Smooth muscle cell (in vitro differentiated cells): ENCODE results near the gene BLTP3B. TPM values are rescaled to one million over a fixed set of nuclear protein-coding genes. Genes with fewer than 3 reads are reported as not detected.

ENCODE experiments used
- DNase-seq: peaks from one replicate; lab custom pipeline; 2025; ENCODE audit not compliant: unreplicated experiment; lab: John Stamatoyannopoulos, UW
- H2AFZ ChIP-seq: fragments of 200-600 bp; sonication (generic); 2 replicates; pipeline ENCODE4 v1.6.0; 2016; ENCODE audit warnings: antibody characterized with exemption, low read depth, mild to moderate bottlenecking
- H3F3A ChIP-seq: fragments of 200-600 bp; sonication (generic); 2 replicates; pipeline ENCODE4 v1.6.0; 2017; ENCODE audit warnings: antibody characterized with exemption, low read depth
- H3K27ac ChIP-seq: fragments of 200-600 bp; sonication (generic); 2 replicates; pipeline ENCODE4 v1.5.1; 2016; ENCODE audit warnings: low read depth, mild to moderate bottlenecking
- H3K27me3 ChIP-seq: fragments of 200-600 bp; sonication (generic); 2 replicates; pipeline ENCODE4 v1.6.1; 2016; ENCODE audit warnings: low read depth, mild to moderate bottlenecking
- H3K36me3 ChIP-seq: fragments of 200-600 bp; sonication (generic); 2 replicates; pipeline ENCODE4 v1.5.1; 2016; ENCODE audit warnings: low read depth
- H3K4me1 ChIP-seq: fragments of 200-600 bp; sonication (generic); 2 replicates; pipeline ENCODE4 v1.5.1; 2016; ENCODE audit warnings: low read depth
- H3K4me2 ChIP-seq: fragments of 200-600 bp; sonication (generic); 2 replicates; pipeline ENCODE4 v1.6.0; 2016; ENCODE audit warnings: mild to moderate bottlenecking
- H3K4me3 ChIP-seq: fragments of 200-600 bp; sonication (generic); 2 replicates; pipeline ENCODE4 v1.5.1; 2016; ENCODE audit warnings: mild to moderate bottlenecking
- H3K79me2 ChIP-seq: fragments of 200-600 bp; sonication (generic); 2 replicates; pipeline ENCODE4 v1.6.0; 2016; ENCODE audit warnings: low read depth, mild to moderate bottlenecking
- H3K9ac ChIP-seq: fragments of 200-600 bp; sonication (generic); 2 replicates; pipeline ENCODE4 v1.6.0; 2016; ENCODE audit warnings: low read depth
- H3K9me3 ChIP-seq: fragments of 200-600 bp; sonication (generic); replicated peaks from 2 replicates; pipeline ENCODE4 v1.5.1; 2016; ENCODE audit warnings: low read depth
- H4K20me1 ChIP-seq: fragments of 200-600 bp; sonication (generic); 2 replicates; pipeline ENCODE4 v1.6.0; 2016; ENCODE audit warnings: low read depth
- CTCF ChIP-seq: fragments of 200-600 bp; sonication (generic); IDR thresholded peaks from 2 replicates; pipeline ENCODE4 v1.5.1; 2017; ENCODE audit warnings: borderline replicate concordance, mild to moderate bottlenecking, antibody characterized with exemption; ENCODE audit not compliant: insufficient read depth, poor library complexity, severe bottlenecking
- WGBS: methylation state at CpG from one replicate; pipeline ENCODE4 v1.1.7; 2016; ENCODE audit warnings: low lambda C conversion rate; 5-methylcytosine and 5-hydroxymethylcytosine counted together
- microRNA counts: library from miRNA; unstranded; fragments of <30 nt; microRNA quantifications from one replicate; lab custom pipeline; 2016
- microRNA-seq: library from miRNA; unstranded; fragments of <30 nt; microRNA quantifications from one replicate; pipeline ENCODE4, GENCODE V29; 2016; ENCODE audit warnings: borderline number of aligned reads
- polyA plus RNA-seq: library from polyadenylated mRNA; unstranded; fragments of >200 nt; fragmentation: Nextera tagmentation; extraction: Ambion mirVana; gene quantifications from 2 replicates; pipeline ENCODE4 v1.2.1, GENCODE V29; 2016
- small RNA-seq: library from RNA; depleted of rRNA; stranded (forward); fragments of <200 nt; gene quantifications from one replicate; pipeline ENCODE3, GENCODE V24; 2014
- total RNA-seq: library from RNA; depleted of rRNA; stranded (reverse); fragments of >200 nt; gene quantifications from 2 replicates; pipeline ENCODE4 v1.2.3, GENCODE V29; 2014

The BLTP3B gene
- total and polyA plus RNA-seq, 2 experiments from 2014 or later: 8.5 to 34.0 TPM

GRCh38 chr12:100106861-100107260 is 35.8 kb downstream of the BLTP3B start:
- H3K36me3 ChIP-seq: no peaks in the 10 kb centered on the region
- H3K27ac ChIP-seq: no peak overlapping the region
- no peak overlapping the region for H2AFZ ChIP-seq
- no peaks in the 10 kb centered on the region for H3F3A ChIP-seq
- H3K9me3 ChIP-seq: no peaks in the 10 kb centered on the region
- DNase-seq: no peak
- H4K20me1 ChIP-seq: peaks cover 27% of the 10 kb centered on the region
- no peak for TF ChIP-seq CTCF
- no peaks in the 10 kb centered on the region for H3K4me1 ChIP-seq
- H3K9ac ChIP-seq: no peak overlapping the region
- WGBS: 90% methylated on average over 6 of the region's 6 CpGs
- no peaks in the 10 kb centered on the region for H3K27me3 ChIP-seq
- no peak overlapping the region for H3K4me3 ChIP-seq
- H3K79me2 ChIP-seq: peaks cover 29% of the 10 kb centered on the region
- no peak overlapping the region for H3K4me2 ChIP-seq

GRCh38 chr12:100105661-100106060 is 37.0 kb downstream of the BLTP3B start:
- Histone ChIP-seq H3K36me3 (no peaks in the 10 kb centered on the region), H3K4me1 (no peaks in the 10 kb centered on the region), H3K4me3 (no peak overlapping the region), H3K9me3 (no peaks in the 10 kb centered on the region), H3F3A (no peaks in the 10 kb centered on the region), H4K20me1 (peaks cover 20% of the 10 kb centered on the region), H3K9ac (no peak overlapping the region), H3K4me2 (no peak overlapping the region), H3K79me2 (peaks cover 22% of the 10 kb centered on the region), H3K27me3 (no peaks in the 10 kb centered on the region), H2AFZ (no peak overlapping the region), H3K27ac (no peak overlapping the region)
- WGBS: 100% methylated on average over 4 of the region's 4 CpGs
- TF ChIP-seq CTCF: no peak
- no peak for DNase-seq

GRCh38 chr12:100101000-100101399 is 41.7 kb downstream of the BLTP3B start:
- TF ChIP-seq CTCF: no peak
- H4K20me1 ChIP-seq: peaks cover 16% of the 10 kb centered on the region
- H3K36me3 ChIP-seq: no peaks in the 10 kb centered on the region
- H3K4me1 ChIP-seq: no peaks in the 10 kb centered on the region
- WGBS: 93% methylated on average over 3 of the region's 3 CpGs
- no peak overlapping the region for H3K27ac ChIP-seq
- H2AFZ ChIP-seq: no peak overlapping the region
- DNase-seq: no peak
- H3K4me3 ChIP-seq: no peak overlapping the region
- H3K9ac ChIP-seq: no peak overlapping the region
- no peak overlapping the region for H3K4me2 ChIP-seq
- no peaks in the 10 kb centered on the region for H3K27me3 ChIP-seq
- no peaks in the 10 kb centered on the region for H3K9me3 ChIP-seq
- H3F3A ChIP-seq: no peaks in the 10 kb centered on the region
- H3K79me2 ChIP-seq: peaks cover 7% of the 10 kb centered on the region

MicroRNAs encoded within 50 kb of the gene (microRNA counts, 767-probe panel; counts per million panel counts)
- 183 counts per million for microRNA hsa-miR-1827 (lab: Ali Mortazavi, UCI)

Small RNA genes lying within 50 kb of the gene (microRNA-seq; reads per million reads assigned to microRNA genes)
- not detected for gene MIR1827

Small RNA genes lying within 50 kb of the gene (small RNA-seq; reads per million reads assigned to genes)
- not detected for gene MIR1827
- gene RN7SL176P: not detected

Other genes with a start within 250 kb of the BLTP3B start
- gene ANKS1B, start 157.9 kb downstream of the BLTP3B start, total RNA-seq: 7.3 TPM in 1 of 2 replicates, not detected in the other
- gene ANKS1B, start 157.9 kb downstream of the BLTP3B start, polyA plus RNA-seq: 0.47 and 1.3 TPM in 2 replicates
- 27.3 and 57.3 TPM in 2 replicates for gene ACTR6, start 57.9 kb upstream of the BLTP3B start, total RNA-seq
- gene ACTR6, start 57.9 kb upstream of the BLTP3B start, polyA plus RNA-seq: 19.7 and 21.7 TPM in 2 replicates
- 4.1 and 13.5 TPM in 2 replicates for gene DEPDC4, start 124.2 kb upstream of the BLTP3B start, total RNA-seq
- gene DEPDC4, start 124.2 kb upstream of the BLTP3B start, polyA plus RNA-seq: 0.49 and 1.2 TPM in 2 replicates
- 105 and 123 TPM in 2 replicates for gene SCYL2, start 124.3 kb upstream of the BLTP3B start, total RNA-seq
- 20.4 and 24.3 TPM in 2 replicates for gene SCYL2, start 124.3 kb upstream of the BLTP3B start, polyA plus RNA-seq
- gene SLC17A8, start 214.2 kb upstream of the BLTP3B start, total RNA-seq: not detected in 2 replicates
- not detected in 2 replicates for gene SLC17A8, start 214.2 kb upstream of the BLTP3B start, polyA plus RNA-seq